ENCODE results near the gene FGF21. TPM values are rescaled to one million over a fixed set of nuclear protein-coding genes. Genes with fewer than 3 reads are reported as not detected.

FGF21 gene
- total RNA-seq, 1 experiment from 2014 or later, result not detected

GRCh38 chr19:48739404-48740163 is 15.7 kb upstream of the FGF21 start:
- Histone ChIP-seq H3K9me3 (replicated peaks) (0 out of 2 replicates have a peak, but pooled peaks cover 2% of the 10 kb centered on the region), H3K27me3 (replicated peaks) (peaks cover 6% of the 10 kb centered on the region), H3K27ac (no peak overlapping the region), H3K4me1 (replicated peaks) (peaks cover 7% of the 10 kb centered on the region), H3K4me3 (peak overlapping the region; percentile 37), H3K36me3 (no peaks in the 10 kb centered on the region)
- no peak for DNase-seq (ENCODE audit: low read depth in 1 of 2, low spot score in 2 of 2)

GRCh38 chr19:48740164-48740972 is 15.0 kb upstream of the FGF21 start, which contains the start of gene RASIP1:
TSS of gene RASIP1 (minus strand) at chr19:48740610. CDS start at chr19:48740282, 328 bp downstream.
- H3K36me3 ChIP-seq, result no peaks in the 10 kb centered on the region
- DNase-seq (ENCODE audit: low read depth in 1 of 2, low spot score in 2 of 2), result no peak
- 0 out of 2 replicates have a peak, but pooled peaks cover 2% of the 10 kb centered on the region for H3K9me3 ChIP-seq (replicated peaks)
- H3K4me1 ChIP-seq (replicated peaks), result peaks cover 7% of the 10 kb centered on the region
- peaks cover 6% of the 10 kb centered on the region for H3K27me3 ChIP-seq (replicated peaks)
- H3K4me3 ChIP-seq, result peak within 1 kb of the TSS; percentile 37
- no peak within 1 kb of the TSS for H3K27ac ChIP-seq

GRCh38 chr19:48741129-48741999 is 14.0 kb upstream of the FGF21 start:
- Histone ChIP-seq H3K4me1 (replicated peaks) (peaks cover 7% of the 10 kb centered on the region), H3K36me3 (no peaks in the 10 kb centered on the region), H3K4me3 (no peak overlapping the region), H3K27me3 (replicated peaks) (peaks cover 6% of the 10 kb centered on the region), H3K27ac (no peak overlapping the region), H3K9me3 (replicated peaks) (0 out of 2 replicates have a peak, but pooled peaks cover 2% of the 10 kb centered on the region)
- no peak for DNase-seq (ENCODE audit: low read depth in 1 of 2, low spot score in 2 of 2)

GRCh38 chr19:48742096-48742495 is 13.2 kb upstream of the FGF21 start:
- Histone ChIP-seq H3K4me1 (replicated peaks) (peaks cover 7% of the 10 kb centered on the region), H3K27me3 (replicated peaks) (peaks cover 6% of the 10 kb centered on the region), H3K9me3 (replicated peaks) (0 out of 2 replicates have a peak, but pooled peaks cover 2% of the 10 kb centered on the region), H3K36me3 (no peaks in the 10 kb centered on the region), H3K4me3 (no peak overlapping the region), H3K27ac (no peak overlapping the region)
- DNase-seq (ENCODE audit: low read depth in 1 of 2, low spot score in 2 of 2), result no peak

GRCh38 chr19:48745208-48745995 is 9.9 kb upstream of the FGF21 start:
- peak in 1 of 2 experiments; percentile 33 for DNase-seq (ENCODE audit: low read depth in 1 of 2, low spot score in 2 of 2)
- Histone ChIP-seq H3K4me3 (no peak overlapping the region), H3K4me1 (replicated peaks) (no peaks in the 10 kb centered on the region), H3K9me3 (replicated peaks) (no peaks in the 10 kb centered on the region), H3K27ac (no peak overlapping the region), H3K27me3 (replicated peaks) (no peaks in the 10 kb centered on the region; the same call in 1 of the 2 replicates), H3K36me3 (no peaks in the 10 kb centered on the region)

- Histone ChIP-seq H3K4me1 (replicated peaks) (no peaks in the 10 kb centered on the region), H3K9me3 (replicated peaks) (no peaks in the 10 kb centered on the region), H3K4me3 (no peak overlapping the region), H3K36me3 (no peaks in the 10 kb centered on the region), H3K27me3 (replicated peaks) (no peaks in the 10 kb centered on the region; the same call in 1 of the 2 replicates), H3K27ac (no peak overlapping the region)
- no peak for DNase-seq (ENCODE audit: low read depth in 1 of 2, low spot score in 2 of 2)
These were observed 9.2 kb upstream of the FGF21 start for GRCh38 chr19:48746110-48746509.

- H3K36me3 ChIP-seq, result no peaks in the 10 kb centered on the region
- H3K9me3 ChIP-seq (replicated peaks), result no peaks in the 10 kb centered on the region
- peaks cover 5% of the 10 kb centered on the region for H3K27me3 ChIP-seq (replicated peaks)
- H3K4me1 ChIP-seq (replicated peaks), result no peaks in the 10 kb centered on the region
- H3K27ac ChIP-seq, result peak within 1 kb of the TSS; percentile 59
- DNase-seq (ENCODE audit: low read depth in 1 of 2, low spot score in 2 of 2), result peak; percentile 83 to 87
- H3K4me3 ChIP-seq, result peak within 1 kb of the TSS; percentile 39
These were observed 8.4 kb upstream of the FGF21 start, which contains the start of gene IZUMO1 for GRCh38 chr19:48746738-48747575. TSS of gene IZUMO1 (minus strand) at chr19:48746909. CDS start at chr19:48745859, 1,050 bp downstream.

GRCh38 chr19:48749571-48750198 is 5.6 kb upstream of the FGF21 start:
- peaks cover 7% of the 10 kb centered on the region; the same call in 1 of the 2 replicates for H3K4me1 ChIP-seq (replicated peaks)
- DNase-seq (ENCODE audit: low read depth in 1 of 2, low spot score in 2 of 2), result no peak
- H3K36me3 ChIP-seq, result no peaks in the 10 kb centered on the region
- H3K4me3 ChIP-seq, result no peak overlapping the region
- H3K9me3 ChIP-seq (replicated peaks), result no peaks in the 10 kb centered on the region
- peaks cover 22% of the 10 kb centered on the region for H3K27me3 ChIP-seq (replicated peaks)
- no peak overlapping the region for H3K27ac ChIP-seq

- Histone ChIP-seq H3K4me3 (no peak overlapping the region), H3K27me3 (replicated peaks) (peaks cover 22% of the 10 kb centered on the region), H3K36me3 (no peaks in the 10 kb centered on the region), H3K27ac (no peak overlapping the region), H3K4me1 (replicated peaks) (peaks cover 7% of the 10 kb centered on the region; the same call in 1 of the 2 replicates), H3K9me3 (replicated peaks) (no peaks in the 10 kb centered on the region)
- no peak for DNase-seq (ENCODE audit: low read depth in 1 of 2, low spot score in 2 of 2)
These were observed 5.0 kb upstream of the FGF21 start for GRCh38 chr19:48750351-48750750.

- Histone ChIP-seq H3K4me3 (no peak overlapping the region), H3K27ac (no peak overlapping the region), H3K9me3 (replicated peaks) (no peaks in the 10 kb centered on the region), H3K36me3 (no peaks in the 10 kb centered on the region), H3K4me1 (replicated peaks) (peaks cover 7% of the 10 kb centered on the region; the same call in 1 of the 2 replicates), H3K27me3 (replicated peaks) (peaks cover 22% of the 10 kb centered on the region)
- no peak for DNase-seq (ENCODE audit: low read depth in 1 of 2, low spot score in 2 of 2)
These were observed 4.4 kb upstream of the FGF21 start for GRCh38 chr19:48750771-48751504.

- H3K4me3 ChIP-seq, result no peak overlapping the region
- peaks cover 22% of the 10 kb centered on the region for H3K27me3 ChIP-seq (replicated peaks)
- H3K9me3 ChIP-seq (replicated peaks), result no peaks in the 10 kb centered on the region
- no peak for DNase-seq (ENCODE audit: low read depth in 1 of 2, low spot score in 2 of 2)
- H3K27ac ChIP-seq, result no peak overlapping the region
- H3K4me1 ChIP-seq (replicated peaks), result peaks cover 7% of the 10 kb centered on the region; the same call in 1 of the 2 replicates
- H3K36me3 ChIP-seq, result no peaks in the 10 kb centered on the region
These were observed 3.4 kb upstream of the FGF21 start for GRCh38 chr19:48751845-48752495.
